SH-SY5Y (cell line): ENCODE measurements around the gene TMLHE.

ENCODE experiments used
- GATA2 ChIP-seq: IDR thresholded peaks from 2 replicates; pipeline ENCODE4 v1.6.1; 2011; ENCODE audit warnings: mild to moderate bottlenecking, low read depth, low read length
- GATA3 ChIP-seq: IDR thresholded peaks from 2 replicates; pipeline ENCODE4 v1.6.1; 2011; ENCODE audit warnings: low read depth, mild to moderate bottlenecking, low read length, moderate library complexity

GRCh38 chrX:155563099-155563498, 49.7 kb downstream of the TMLHE start:
- TF ChIP-seq GATA3 (no peak), GATA2 (no peak)
